ENCODE measurements around the gene IP6K1. TPM values are rescaled to one million over a fixed set of nuclear protein-coding genes. Genes with fewer than 3 reads are reported as not detected.
"Not testable (repeated sequence)": the region's sequence is repeated elsewhere in the genome, so short reads cannot be mapped to it uniquely, and the experiment has no call there.

Gene IP6K1
- total and polyA plus RNA-seq, 7 donors, result 13.8 to 37.1 (median 29.1) TPM

DNA sequence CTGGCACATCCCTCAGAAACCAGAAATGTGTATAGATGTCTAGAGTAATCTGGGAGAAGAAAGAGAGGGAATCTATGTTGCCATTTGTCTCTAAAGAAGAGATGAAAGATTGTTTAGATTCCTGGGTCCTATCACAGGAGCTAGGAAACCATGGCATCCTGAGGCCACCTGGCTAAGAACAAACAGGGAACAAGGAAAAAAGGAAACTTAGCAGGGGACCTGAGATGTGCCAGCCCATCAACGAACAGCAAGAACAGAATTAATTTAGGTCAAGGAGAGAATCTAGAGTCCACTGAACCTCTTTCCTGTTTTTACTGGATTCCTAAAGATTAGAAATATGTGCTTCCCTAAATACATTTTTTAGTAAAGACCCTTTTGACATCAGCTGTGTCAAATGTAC, 30.3 kb downstream of the IP6K1 start:
- WGBS, 2 donors, result 66 to 77% methylated on average over 1 of the region's 1 CpG
- no peak overlapping the region for H3K4me3 ChIP-seq
- TF ChIP-seq, protein P1, sequence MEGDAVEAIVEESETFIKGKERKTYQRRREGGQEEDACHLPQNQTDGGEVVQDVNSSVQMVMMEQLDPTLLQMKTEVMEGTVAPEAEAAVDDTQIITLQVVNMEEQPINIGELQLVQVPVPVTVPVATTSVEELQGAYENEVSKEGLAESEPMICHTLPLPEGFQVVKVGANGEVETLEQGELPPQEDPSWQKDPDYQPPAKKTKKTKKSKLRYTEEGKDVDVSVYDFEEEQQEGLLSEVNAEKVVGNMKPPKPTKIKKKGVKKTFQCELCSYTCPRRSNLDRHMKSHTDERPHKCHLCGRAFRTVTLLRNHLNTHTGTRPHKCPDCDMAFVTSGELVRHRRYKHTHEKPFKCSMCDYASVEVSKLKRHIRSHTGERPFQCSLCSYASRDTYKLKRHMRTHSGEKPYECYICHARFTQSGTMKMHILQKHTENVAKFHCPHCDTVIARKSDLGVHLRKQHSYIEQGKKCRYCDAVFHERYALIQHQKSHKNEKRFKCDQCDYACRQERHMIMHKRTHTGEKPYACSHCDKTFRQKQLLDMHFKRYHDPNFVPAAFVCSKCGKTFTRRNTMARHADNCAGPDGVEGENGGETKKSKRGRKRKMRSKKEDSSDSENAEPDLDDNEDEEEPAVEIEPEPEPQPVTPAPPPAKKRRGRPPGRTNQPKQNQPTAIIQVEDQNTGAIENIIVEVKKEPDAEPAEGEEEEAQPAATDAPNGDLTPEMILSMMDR (IDR thresholded peaks at IDR 0.05), result no peak
- TF ChIP-seq POLR2A (IDR thresholded peaks at IDR 0.05), result no peak
- TF ChIP-seq POLR2AphosphoS5 (IDR thresholded peaks at IDR 0.05), result no peak
- TF ChIP-seq EP300 (IDR thresholded peaks at IDR 0.05), result no peak
- no peaks in the 10 kb centered on the region for H3K27me3 ChIP-seq
- peaks cover 0 to 32% (median 11%) of the 10 kb centered on the region in 4 donors for H3K4me1 ChIP-seq
- DNase-seq, result no peak
- no peaks in the 10 kb centered on the region for H3K9me3 ChIP-seq
- no peak overlapping the region for H3K27ac ChIP-seq
- intact Hi-C loops (cut with DNase I), result no loop called here
- no peaks in the 10 kb centered on the region for H3K36me3 ChIP-seq

DNA sequence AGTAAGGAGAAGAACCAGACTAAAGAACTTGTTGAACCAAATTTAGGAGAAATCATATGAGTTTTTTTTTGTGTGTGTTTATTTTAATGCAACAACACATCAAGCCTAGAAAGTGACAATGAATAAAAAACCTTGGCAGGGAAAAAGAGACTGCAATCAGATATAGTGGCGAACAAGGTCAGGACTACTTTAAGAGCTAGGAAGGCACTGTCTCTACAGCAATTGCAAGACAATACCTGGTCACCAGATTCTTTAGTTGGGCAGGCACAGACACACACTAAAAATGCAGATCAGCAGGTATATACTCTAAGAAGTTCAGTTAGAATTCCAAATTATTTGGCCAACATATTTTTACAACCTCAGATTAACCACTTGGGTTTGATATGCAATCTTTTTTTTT, 31.8 kb downstream of the IP6K1 start:
- Histone ChIP-seq H3K9me3 (no peaks in the 10 kb centered on the region), H3K4me1 (peaks cover 0 to 32% (median 11%) of the 10 kb centered on the region in 4 donors), H3K36me3 (no peaks in the 10 kb centered on the region), H3K27me3 (no peaks in the 10 kb centered on the region), H3K4me3 (no peak overlapping the region), H3K27ac (no peak overlapping the region)
- TF ChIP-seq, protein P1 (IDR thresholded peaks at IDR 0.05), result no peak
- TF ChIP-seq EP300 (IDR thresholded peaks at IDR 0.05) (no peak), POLR2AphosphoS5 (IDR thresholded peaks at IDR 0.05) (no peak), POLR2A (IDR thresholded peaks at IDR 0.05) (no peak)
- DNase-seq, result no peak
- intact Hi-C loops (cut with DNase I), result no loop called here
- 95 to 98% methylated on average over 1 of the region's 1 CpG for WGBS, 2 donors

DNA sequence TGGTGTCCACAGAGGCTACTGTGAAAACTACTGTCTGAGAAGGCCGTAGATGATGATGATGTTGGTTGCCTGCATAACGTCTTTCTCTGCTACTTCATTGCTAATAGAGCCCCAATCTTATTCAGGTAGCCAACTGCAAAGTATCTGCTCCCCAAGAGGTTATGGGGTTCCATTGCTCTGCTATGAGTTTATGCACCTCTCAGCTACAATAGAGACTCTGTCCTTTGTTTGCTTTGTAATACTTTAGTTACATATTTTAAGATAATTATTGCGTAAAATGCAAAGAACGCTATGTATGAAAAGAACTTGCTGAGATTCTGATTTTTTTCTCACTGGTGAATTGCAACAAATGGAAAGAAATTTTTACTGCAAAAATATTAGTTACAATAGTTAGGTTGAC, 34.8 kb downstream of the IP6K1 start:
- intact Hi-C loops (cut with DNase I), result no loop called here
- DNase-seq, result no peak
- 77 to 91% methylated on average over 4 of the region's 4 CpGs for WGBS, 2 donors
- H3K36me3 ChIP-seq, result peaks cover 0 to 14% (median 0%) of the 10 kb centered on the region in 4 donors
- H3K9me3 ChIP-seq, result no peaks in the 10 kb centered on the region
- TF ChIP-seq, protein P1 (IDR thresholded peaks at IDR 0.05), result no peak
- TF ChIP-seq EP300 (IDR thresholded peaks at IDR 0.05), result no peak
- TF ChIP-seq POLR2AphosphoS5 (IDR thresholded peaks at IDR 0.05), result no peak
- TF ChIP-seq POLR2A (IDR thresholded peaks at IDR 0.05), result no peak
- peaks cover 0 to 42% (median 21%) of the 10 kb centered on the region in 4 donors for H3K4me1 ChIP-seq
- no peak overlapping the region for H3K4me3 ChIP-seq
- no peaks in the 10 kb centered on the region for H3K27me3 ChIP-seq
- H3K27ac ChIP-seq, result no peak overlapping the region

DNA sequence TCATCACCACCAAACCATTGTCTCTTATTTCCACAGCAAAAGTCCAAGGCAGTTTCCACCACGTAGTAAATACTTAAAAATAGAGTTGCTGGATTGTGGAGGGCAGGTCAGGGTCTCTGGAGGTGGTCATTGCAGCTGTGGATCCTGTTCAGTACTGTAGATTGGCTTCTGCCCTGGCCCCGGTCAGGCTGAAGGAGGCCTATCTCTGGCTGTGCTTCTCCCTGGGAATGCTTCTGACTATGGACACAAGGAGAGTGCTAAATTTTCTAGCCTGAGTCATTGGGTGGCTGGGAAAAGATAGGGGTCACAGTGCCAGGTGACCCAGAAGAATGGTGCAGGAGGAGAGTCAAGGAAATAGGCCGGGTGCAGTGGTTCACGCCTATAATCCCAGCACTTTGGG, 36.3 kb downstream of the IP6K1 start:
- DNase-seq, result no peak
- intact Hi-C loops (cut with DNase I), result no loop called here
- H3K4me3 ChIP-seq, result no peak overlapping the region
- WGBS, 2 donors, result 96 to 97% methylated on average over 4 of the region's 4 CpGs
- H3K4me1 ChIP-seq, result peaks cover 0 to 48% (median 28%) of the 10 kb centered on the region in 4 donors
- TF ChIP-seq EP300 (IDR thresholded peaks at IDR 0.05) (no peak), POLR2A (IDR thresholded peaks at IDR 0.05) (no peak), POLR2AphosphoS5 (IDR thresholded peaks at IDR 0.05) (no peak)
- TF ChIP-seq, protein P1 (IDR thresholded peaks at IDR 0.05), result no peak
- no peaks in the 10 kb centered on the region for H3K27me3 ChIP-seq
- H3K9me3 ChIP-seq, result no peaks in the 10 kb centered on the region
- peaks cover 0 to 14% (median 0%) of the 10 kb centered on the region in 4 donors for H3K36me3 ChIP-seq
- H3K27ac ChIP-seq, result no peak overlapping the region

DNA sequence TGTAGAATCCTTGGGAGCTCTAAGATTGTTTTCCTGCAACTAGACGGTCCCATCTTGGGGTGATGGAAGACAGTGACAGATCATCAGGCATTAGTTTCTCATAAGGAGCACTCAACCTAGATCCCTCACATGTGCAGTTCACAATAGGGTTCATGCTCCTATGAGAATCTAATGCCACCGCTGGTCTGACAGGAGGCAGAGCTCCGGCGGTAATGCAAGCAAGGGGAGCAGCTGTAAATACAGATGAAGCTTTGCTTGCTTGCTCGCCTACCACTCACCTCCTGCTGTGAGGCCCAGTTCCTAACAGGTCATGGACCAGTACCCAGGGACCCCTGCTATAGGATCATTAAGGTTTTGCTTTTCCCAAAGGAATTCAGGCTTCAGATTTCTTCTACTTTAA, 37.5 kb downstream of the IP6K1 start:
- Histone ChIP-seq H3K27ac (peak overlapping the region in 1 of 4 donors; percentile 57), H3K4me1 (peaks cover 0 to 39% (median 23%) of the 10 kb centered on the region in 4 donors), H3K36me3 (peaks cover 0 to 14% (median 0%) of the 10 kb centered on the region in 4 donors)
- WGBS, 2 donors, result 91 to 92% methylated on average over 5 of the region's 5 CpGs
- intact Hi-C loops (cut with DNase I); DNase-seq; H3K4me3 ChIP-seq; H3K27me3 ChIP-seq; H3K9me3 ChIP-seq: not testable (repeated sequence)

Measured in sigmoid colon (tissue), 7 donors.